ENCODE data around the gene MPC2. TPM values are rescaled to one million over a fixed set of nuclear protein-coding genes. Genes with fewer than 3 reads are reported as not detected.
"Not testable (repeated sequence)": the region's sequence is repeated elsewhere in the genome, so short reads cannot be mapped to it uniquely, and the experiment has no call there.

The MPC2 gene
- total RNA-seq, 4 donors from 2014 or later = 43.8 to 102 (median 58.5) TPM

DNA sequence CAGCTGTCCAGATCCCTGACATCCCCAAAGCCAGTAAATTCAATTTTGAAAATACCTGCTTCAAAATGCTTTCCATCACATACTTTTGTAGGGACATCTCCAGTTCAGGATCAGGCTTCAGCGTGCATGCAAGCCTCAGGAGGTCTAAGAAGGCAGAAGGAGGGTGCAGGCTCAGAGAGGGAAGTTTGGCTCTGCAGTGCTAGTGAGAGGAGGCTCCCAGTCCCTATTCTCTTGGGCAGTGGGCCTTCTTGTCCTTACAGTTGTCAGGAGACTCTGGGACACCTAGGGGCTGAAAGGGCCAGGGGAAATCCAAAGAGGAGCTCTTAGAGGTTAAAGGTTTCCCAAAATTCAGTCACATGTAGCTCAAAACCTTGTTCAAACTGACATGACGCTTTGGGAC, 43.1 kb downstream of the MPC2 start:
- TF ChIP-seq CTCF (IDR thresholded peaks at IDR 0.05) (no peak), EP300 (IDR thresholded peaks at IDR 0.05) (no peak), POLR2A (IDR thresholded peaks at IDR 0.05) (no peak), POLR2AphosphoS5 (IDR thresholded peaks at IDR 0.05) (no peak)
- no peaks in the 10 kb centered on the region for H3K9me3 ChIP-seq
- WGBS, 2 donors (ENCODE audit: low coverage in 1 of 2) = 94 to 100% methylated on average over 1 to 2 of the region's 2 CpGs
- H3K4me3 ChIP-seq = no peak overlapping the region
- no peaks in the 10 kb centered on the region for H3K36me3 ChIP-seq
- no peak for ATAC-seq
- H3K27me3 ChIP-seq = no peaks in the 10 kb centered on the region
- no peaks in the 10 kb centered on the region for H3K4me1 ChIP-seq
- H3K27ac ChIP-seq = no peak overlapping the region

DNA sequence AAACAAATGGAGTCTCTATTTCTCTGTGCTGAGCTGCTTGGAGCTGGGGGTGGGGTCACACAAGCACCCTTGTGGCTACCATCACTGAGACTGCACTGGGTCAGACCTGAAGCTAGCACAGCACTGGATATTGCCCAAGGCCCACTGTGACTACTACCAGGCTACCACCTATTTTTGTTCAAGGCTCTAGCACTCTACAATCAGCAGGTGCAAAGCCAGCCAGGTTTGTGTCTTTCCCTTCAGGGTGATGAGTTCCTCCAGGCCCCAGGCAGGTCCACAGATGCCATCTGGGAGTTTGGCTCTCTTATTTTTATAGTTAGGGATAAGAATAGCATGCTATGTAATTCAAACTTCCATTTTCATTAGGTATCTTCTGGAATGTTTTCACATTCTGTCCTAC, 46.5 kb downstream of the MPC2 start:
- no peak for ATAC-seq
- no peak overlapping the region for H3K27ac ChIP-seq
- no peaks in the 10 kb centered on the region for H3K9me3 ChIP-seq
- TF ChIP-seq POLR2AphosphoS5 (IDR thresholded peaks at IDR 0.05) = no peak
- TF ChIP-seq POLR2A (IDR thresholded peaks at IDR 0.05) = no peak
- TF ChIP-seq EP300 (IDR thresholded peaks at IDR 0.05) = no peak
- TF ChIP-seq CTCF (IDR thresholded peaks at IDR 0.05) = no peak
- H3K4me1 ChIP-seq = no peaks in the 10 kb centered on the region
- H3K4me3 ChIP-seq = no peak overlapping the region
- no peaks in the 10 kb centered on the region for H3K27me3 ChIP-seq
- H3K36me3 ChIP-seq = no peaks in the 10 kb centered on the region

- not testable (repeated sequence) for ATAC-seq, H3K27ac ChIP-seq, H3K4me3 ChIP-seq, H3K36me3 ChIP-seq, H3K4me1 ChIP-seq, H3K27me3 ChIP-seq, H3K9me3 ChIP-seq
- WGBS, 2 donors (ENCODE audit: low coverage in 1 of 2) = 93% methylated on average over 2 of the region's 2 CpGs; no CpG with 5 or more reads in 1 of the 2 donors
Observed at GRCh38 chr1:167887187-167887586, 49.7 kb downstream of the MPC2 start.

DNA sequence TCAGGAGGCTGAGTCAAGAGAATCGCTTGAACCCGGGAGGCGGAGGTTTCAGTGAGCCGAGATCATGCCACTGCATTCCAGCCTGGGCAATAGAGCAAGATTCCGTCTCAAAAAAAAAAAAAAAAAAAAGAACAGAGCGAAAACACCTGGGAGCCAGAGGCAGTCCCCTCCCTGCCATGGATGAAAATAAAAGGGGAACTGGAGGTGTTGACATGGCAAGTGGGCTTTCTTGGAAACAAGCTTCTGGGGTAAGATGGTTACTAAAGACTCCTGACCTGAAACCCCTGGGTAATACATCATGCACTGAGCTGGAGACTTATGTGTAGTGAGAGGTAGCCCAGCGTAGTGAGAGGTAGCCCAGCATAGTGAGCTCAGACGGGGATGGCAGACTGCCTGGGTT, 54.5 kb downstream of the MPC2 start:
- Histone ChIP-seq H3K36me3 (no peaks in the 10 kb centered on the region), H3K9me3 (no peaks in the 10 kb centered on the region), H3K27me3 (no peaks in the 10 kb centered on the region), H3K4me1 (no peaks in the 10 kb centered on the region), H3K27ac (no peak overlapping the region), H3K4me3 (no peak overlapping the region)
- TF ChIP-seq POLR2AphosphoS5 (IDR thresholded peaks at IDR 0.05) = no peak
- no peak for TF ChIP-seq CTCF (IDR thresholded peaks at IDR 0.05)
- TF ChIP-seq EP300 (IDR thresholded peaks at IDR 0.05) = no peak
- WGBS, 2 donors (ENCODE audit: low coverage in 1 of 2) = 93 to 100% methylated on average over 2 to 4 of the region's 8 CpGs
- ATAC-seq = no peak

DNA sequence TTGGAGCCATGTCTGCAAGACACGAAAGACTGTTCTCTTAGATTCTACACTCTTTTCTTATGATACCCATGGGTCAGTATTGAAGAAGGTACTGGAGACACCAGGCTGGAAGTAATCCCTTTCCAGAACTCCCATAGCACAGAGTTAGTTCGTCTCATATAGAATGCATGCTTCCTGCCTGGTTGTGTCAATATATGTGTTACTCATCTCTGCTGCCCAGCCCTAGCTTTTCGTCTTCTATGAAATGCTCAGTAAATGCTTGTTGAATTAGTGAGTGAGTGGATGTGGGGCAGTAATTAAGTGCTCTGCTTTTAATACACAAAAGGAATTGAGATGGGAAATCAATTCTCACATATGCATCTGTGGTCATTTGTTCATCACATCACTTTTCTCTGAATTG, 55.1 kb downstream of the MPC2 start:
- no peak for ATAC-seq
- no peak for TF ChIP-seq POLR2A (IDR thresholded peaks at IDR 0.05)
- TF ChIP-seq CTCF (IDR thresholded peaks at IDR 0.05) = no peak
- TF ChIP-seq EP300 (IDR thresholded peaks at IDR 0.05) = no peak
- no peak for TF ChIP-seq POLR2AphosphoS5 (IDR thresholded peaks at IDR 0.05)
- Histone ChIP-seq H3K4me3 (no peak overlapping the region), H3K27me3 (no peaks in the 10 kb centered on the region), H3K4me1 (no peaks in the 10 kb centered on the region), H3K27ac (no peak overlapping the region), H3K9me3 (no peaks in the 10 kb centered on the region), H3K36me3 (no peaks in the 10 kb centered on the region)
- 80 to 100% methylated on average over 1 to 3 of the region's 3 CpGs for WGBS, 2 donors (ENCODE audit: low coverage in 1 of 2)

DNA sequence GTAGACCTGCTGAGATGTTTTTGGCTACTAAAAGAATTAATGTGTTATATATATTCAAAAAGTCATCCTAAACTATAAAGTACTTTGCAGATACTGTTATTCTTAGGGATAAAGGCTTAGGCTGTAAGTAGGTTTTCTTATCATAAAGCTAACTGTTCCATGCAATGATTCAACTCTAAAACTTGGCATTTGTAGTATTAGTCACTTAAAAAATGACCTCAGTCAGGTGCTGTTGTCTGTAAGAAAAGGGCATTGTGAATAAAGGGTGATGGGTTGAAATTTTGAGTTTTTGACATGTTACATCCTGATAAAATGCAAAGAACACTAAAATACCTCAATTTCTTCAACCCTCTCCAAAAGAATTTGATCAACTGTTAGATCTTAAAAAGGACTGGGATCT, 55.8 kb downstream of the MPC2 start:
- Histone ChIP-seq H3K27me3 (no peaks in the 10 kb centered on the region), H3K27ac (no peak overlapping the region), H3K4me3 (no peak overlapping the region), H3K9me3 (no peaks in the 10 kb centered on the region), H3K4me1 (no peaks in the 10 kb centered on the region), H3K36me3 (no peaks in the 10 kb centered on the region)
- no peak for ATAC-seq
- TF ChIP-seq POLR2AphosphoS5 (IDR thresholded peaks at IDR 0.05) (no peak), POLR2A (IDR thresholded peaks at IDR 0.05) (no peak), EP300 (IDR thresholded peaks at IDR 0.05) (no peak), CTCF (IDR thresholded peaks at IDR 0.05) (no peak)

All from gastroesophageal sphincter (tissue), 4 donors.